ENCODE measurements around the gene FSTL5. TPM values are rescaled to one million over a fixed set of nuclear protein-coding genes. Genes with fewer than 3 reads are reported as not detected.

FSTL5 gene
- total and polyA plus RNA-seq, 10 of the 15 experiments (the other 5 are each of a cell fraction or from before 2014, with no cell fraction given) = 0.04 to 2.4 (median 0.08) TPM; not detected in 4

DNA sequence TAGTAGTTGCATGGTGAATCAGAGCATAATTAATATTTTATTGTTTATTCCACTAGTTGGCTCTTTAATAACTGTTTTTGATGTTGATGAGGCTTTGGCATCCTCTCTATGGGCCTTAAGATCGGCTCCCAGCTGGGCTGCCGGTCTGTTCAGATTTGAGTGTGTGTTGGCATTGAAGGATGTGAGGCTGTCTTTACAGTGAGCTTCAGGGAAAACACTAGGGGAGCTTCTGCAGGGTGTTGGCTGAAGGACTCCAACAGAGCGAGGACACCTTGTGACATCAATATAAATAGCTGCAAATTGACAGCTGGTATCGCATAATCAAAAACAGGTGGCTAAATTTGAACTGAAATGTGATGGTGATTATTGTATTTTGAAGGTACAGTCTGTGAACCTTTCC, 322.0 kb downstream of the FSTL5 start:
- ChIA-PET RAD21 (ENCODE audit: unreplicated experiment) (no interaction called here), SMC1A (ENCODE audit: uncharacterized antibody, unreplicated experiment) (interaction anchor here (1.3 to 1.9 kb wide), 2 partner anchors 9 to 52 kb away, joined by 3 to 4 read pairs; no protein-coding TSS in a partner anchor), POLR2A (no interaction called here), CTCF (interaction anchor here (0.7 kb wide), 1 partner anchor 16 kb away, joined by 3 read pairs; no protein-coding TSS in a partner anchor)
- H3K36me3 ChIP-seq (ENCODE audit: control insufficient read depth in 2 of 2, insufficient read depth in 2 of 2, low read length in 1 of 2) = no peaks in the 10 kb centered on the region
- DNase-seq (ENCODE audit: low read depth, low spot score) (no peak), ATAC-seq (0 out of 3 replicates have a peak, but pooled peaks have one; percentile 31), FAIRE-seq (no peak)
- in situ Hi-C loops (cut with MboI) (no loop called here), intact Hi-C loops (cut with micrococcal nuclease; ENCODE audit: unreplicated experiment) (no loop called here)
- no peaks in the 10 kb centered on the region for H4K20me1 ChIP-seq (ENCODE audit: control insufficient read depth, insufficient read depth)
- no peak overlapping the region for H3K9ac ChIP-seq (ENCODE audit: control insufficient read depth, insufficient read depth, low read length)
- 28% methylated on average over 4 of the region's 4 CpGs for WGBS (ENCODE audit: insufficient coverage, insufficient replicate concordance, low lambda C conversion rate, missing lambda C conversion rate)
- H3K27ac ChIP-seq (ENCODE audit: control insufficient read depth, insufficient read depth) = no peak overlapping the region
- no peaks in the 10 kb centered on the region for H3K9me3 ChIP-seq (replicated peaks; ENCODE audit: control insufficient read depth, insufficient read depth, low read length)
- no peak overlapping the region for H3K4me2 ChIP-seq (ENCODE audit: control insufficient read depth, insufficient read depth)
- H3K4me1 ChIP-seq (ENCODE audit: control insufficient read depth, insufficient read depth, low read length) = no peaks in the 10 kb centered on the region
- H2AFZ ChIP-seq (ENCODE audit: control insufficient read depth, low read depth, low read length) = no peak overlapping the region
- no peaks in the 10 kb centered on the region for H3K27me3 ChIP-seq (replicated peaks in 1 of 2; ENCODE audit: control insufficient read depth in 2 of 2, insufficient read depth in 2 of 2, low read length in 1 of 2)
- no peaks in the 10 kb centered on the region for H3K79me2 ChIP-seq (ENCODE audit: control insufficient read depth, insufficient read depth, low read length)
- H3K4me3 ChIP-seq = no peak overlapping the region
- BruUV-seq (replicated peaks) = no TSS peak
- TF ChIP-seq CHD1 (IDR thresholded peaks at IDR 0.05; ENCODE audit: low read depth, low read length) (no peak), LARP7 (IDR thresholded peaks at IDR 0.05) (no peak), EZH2 (IDR thresholded peaks at IDR 0.05; ENCODE audit: borderline replicate concordance, control insufficient read depth, low read depth, low read length) (no peak), HDAC6 (IDR thresholded peaks at IDR 0.05; ENCODE audit: unreplicated experiment) (no peak), MYC (IDR thresholded peaks at IDR 0.05; ENCODE audit: insufficient read depth, insufficient read length, insufficient replicate concordance, low read length, severe bottlenecking) (no peak), FOS (IDR thresholded peaks at IDR 0.05; ENCODE audit: borderline replicate concordance, extremely low read depth, insufficient read length) (no peak), ATF7 (IDR thresholded peaks at IDR 0.05; ENCODE audit: low read depth) (no peak), TARDBP (IDR thresholded peaks at IDR 0.05; ENCODE audit: borderline replicate concordance) (no peak), CREB1 (IDR thresholded peaks at IDR 0.05; ENCODE audit: low read depth) (no peak), SUPT20H (IDR thresholded peaks at IDR 0.05; ENCODE audit: borderline replicate concordance, control insufficient read depth, low read depth, low read length) (no peak)
- TF ChIP-seq, protein P1, sequence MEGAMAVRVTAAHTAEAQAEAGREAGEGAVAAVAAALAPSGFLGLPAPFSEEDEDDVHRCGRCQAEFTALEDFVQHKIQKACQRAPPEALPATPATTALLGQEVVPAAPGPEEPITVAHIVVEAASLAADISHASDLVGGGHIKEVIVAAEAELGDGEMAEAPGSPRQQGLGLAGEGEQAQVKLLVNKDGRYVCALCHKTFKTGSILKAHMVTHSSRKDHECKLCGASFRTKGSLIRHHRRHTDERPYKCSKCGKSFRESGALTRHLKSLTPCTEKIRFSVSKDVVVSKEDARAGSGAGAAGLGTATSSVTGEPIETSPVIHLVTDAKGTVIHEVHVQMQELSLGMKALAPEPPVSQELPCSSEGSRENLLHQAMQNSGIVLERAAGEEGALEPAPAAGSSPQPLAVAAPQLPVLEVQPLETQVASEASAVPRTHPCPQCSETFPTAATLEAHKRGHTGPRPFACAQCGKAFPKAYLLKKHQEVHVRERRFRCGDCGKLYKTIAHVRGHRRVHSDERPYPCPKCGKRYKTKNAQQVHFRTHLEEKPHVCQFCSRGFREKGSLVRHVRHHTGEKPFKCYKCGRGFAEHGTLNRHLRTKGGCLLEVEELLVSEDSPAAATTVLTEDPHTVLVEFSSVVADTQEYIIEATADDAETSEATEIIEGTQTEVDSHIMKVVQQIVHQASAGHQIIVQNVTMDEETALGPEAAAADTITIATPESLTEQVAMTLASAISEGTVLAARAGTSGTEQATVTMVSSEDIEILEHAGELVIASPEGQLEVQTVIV (IDR thresholded peaks at IDR 0.05; ENCODE audit: borderline replicate concordance, partially characterized antibody) = no peak
- TF ChIP-seq, protein P2, sequence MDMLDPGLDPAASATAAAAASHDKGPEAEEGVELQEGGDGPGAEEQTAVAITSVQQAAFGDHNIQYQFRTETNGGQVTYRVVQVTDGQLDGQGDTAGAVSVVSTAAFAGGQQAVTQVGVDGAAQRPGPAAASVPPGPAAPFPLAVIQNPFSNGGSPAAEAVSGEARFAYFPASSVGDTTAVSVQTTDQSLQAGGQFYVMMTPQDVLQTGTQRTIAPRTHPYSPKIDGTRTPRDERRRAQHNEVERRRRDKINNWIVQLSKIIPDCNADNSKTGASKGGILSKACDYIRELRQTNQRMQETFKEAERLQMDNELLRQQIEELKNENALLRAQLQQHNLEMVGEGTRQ (IDR thresholded peaks at IDR 0.05; ENCODE audit: borderline replicate concordance, low read depth, low read length) = no peak
- TF ChIP-seq, protein P3, sequence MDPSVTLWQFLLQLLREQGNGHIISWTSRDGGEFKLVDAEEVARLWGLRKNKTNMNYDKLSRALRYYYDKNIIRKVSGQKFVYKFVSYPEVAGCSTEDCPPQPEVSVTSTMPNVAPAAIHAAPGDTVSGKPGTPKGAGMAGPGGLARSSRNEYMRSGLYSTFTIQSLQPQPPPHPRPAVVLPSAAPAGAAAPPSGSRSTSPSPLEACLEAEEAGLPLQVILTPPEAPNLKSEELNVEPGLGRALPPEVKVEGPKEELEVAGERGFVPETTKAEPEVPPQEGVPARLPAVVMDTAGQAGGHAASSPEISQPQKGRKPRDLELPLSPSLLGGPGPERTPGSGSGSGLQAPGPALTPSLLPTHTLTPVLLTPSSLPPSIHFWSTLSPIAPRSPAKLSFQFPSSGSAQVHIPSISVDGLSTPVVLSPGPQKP (IDR thresholded peaks at IDR 0.05; ENCODE audit: low read depth, low read length) = no peak
- TF ChIP-seq, protein P4, sequence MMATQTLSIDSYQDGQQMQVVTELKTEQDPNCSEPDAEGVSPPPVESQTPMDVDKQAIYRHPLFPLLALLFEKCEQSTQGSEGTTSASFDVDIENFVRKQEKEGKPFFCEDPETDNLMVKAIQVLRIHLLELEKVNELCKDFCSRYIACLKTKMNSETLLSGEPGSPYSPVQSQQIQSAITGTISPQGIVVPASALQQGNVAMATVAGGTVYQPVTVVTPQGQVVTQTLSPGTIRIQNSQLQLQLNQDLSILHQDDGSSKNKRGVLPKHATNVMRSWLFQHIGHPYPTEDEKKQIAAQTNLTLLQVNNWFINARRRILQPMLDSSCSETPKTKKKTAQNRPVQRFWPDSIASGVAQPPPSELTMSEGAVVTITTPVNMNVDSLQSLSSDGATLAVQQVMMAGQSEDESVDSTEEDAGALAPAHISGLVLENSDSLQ (IDR thresholded peaks at IDR 0.05) = no peak
- TF ChIP-seq, protein P5, sequence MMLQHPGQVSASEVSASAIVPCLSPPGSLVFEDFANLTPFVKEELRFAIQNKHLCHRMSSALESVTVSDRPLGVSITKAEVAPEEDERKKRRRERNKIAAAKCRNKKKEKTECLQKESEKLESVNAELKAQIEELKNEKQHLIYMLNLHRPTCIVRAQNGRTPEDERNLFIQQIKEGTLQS (IDR thresholded peaks at IDR 0.05; ENCODE audit: borderline replicate concordance, extremely low read depth, low read depth, low read length) = no peak
- TF ChIP-seq, protein P6, sequence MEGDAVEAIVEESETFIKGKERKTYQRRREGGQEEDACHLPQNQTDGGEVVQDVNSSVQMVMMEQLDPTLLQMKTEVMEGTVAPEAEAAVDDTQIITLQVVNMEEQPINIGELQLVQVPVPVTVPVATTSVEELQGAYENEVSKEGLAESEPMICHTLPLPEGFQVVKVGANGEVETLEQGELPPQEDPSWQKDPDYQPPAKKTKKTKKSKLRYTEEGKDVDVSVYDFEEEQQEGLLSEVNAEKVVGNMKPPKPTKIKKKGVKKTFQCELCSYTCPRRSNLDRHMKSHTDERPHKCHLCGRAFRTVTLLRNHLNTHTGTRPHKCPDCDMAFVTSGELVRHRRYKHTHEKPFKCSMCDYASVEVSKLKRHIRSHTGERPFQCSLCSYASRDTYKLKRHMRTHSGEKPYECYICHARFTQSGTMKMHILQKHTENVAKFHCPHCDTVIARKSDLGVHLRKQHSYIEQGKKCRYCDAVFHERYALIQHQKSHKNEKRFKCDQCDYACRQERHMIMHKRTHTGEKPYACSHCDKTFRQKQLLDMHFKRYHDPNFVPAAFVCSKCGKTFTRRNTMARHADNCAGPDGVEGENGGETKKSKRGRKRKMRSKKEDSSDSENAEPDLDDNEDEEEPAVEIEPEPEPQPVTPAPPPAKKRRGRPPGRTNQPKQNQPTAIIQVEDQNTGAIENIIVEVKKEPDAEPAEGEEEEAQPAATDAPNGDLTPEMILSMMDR (IDR thresholded peaks at IDR 0.05 in 2 of 3, conservative IDR thresholded peaks at IDR 0.05 in 1 of 3; ENCODE audit: control insufficient read depth in 2 of 3, extremely low read depth in 1 of 3, insufficient read depth in 1 of 3, low read depth in 3 of 3, low read length in 3 of 3) = no peak

Data from GM12878 (cell line).